ENCODE measurements around the gene ELP4. TPM values are rescaled to one million over a fixed set of nuclear protein-coding genes. Genes with fewer than 3 reads are reported as not detected.
"Not testable (repeated sequence)": the region's sequence is repeated elsewhere in the genome, so short reads cannot be mapped to it uniquely, and the experiment has no call there.

ELP4 gene
- total and polyA plus RNA-seq, 2 donors from 2014 or later = 20.3 to 26.2 TPM

DNA sequence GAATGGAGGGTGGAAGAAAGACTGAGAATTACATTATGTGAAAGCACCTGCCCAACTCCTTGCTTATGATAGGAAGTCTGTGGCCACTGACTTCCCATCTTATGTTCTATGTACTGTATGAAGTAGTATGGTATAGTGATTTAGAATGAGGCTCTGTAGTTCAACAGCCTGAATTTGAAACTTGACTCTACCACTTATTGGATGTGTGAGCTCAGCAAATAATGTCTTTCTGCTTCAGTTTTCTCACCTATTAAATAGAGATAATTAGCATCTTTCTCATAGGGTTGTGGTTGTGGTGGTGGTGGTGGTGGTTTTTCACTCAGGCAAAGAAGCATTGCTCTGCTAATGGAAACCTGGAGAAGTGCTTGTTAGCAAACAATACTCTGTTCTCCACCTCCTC lies 180.0 kb downstream of the ELP4 start:
- Histone ChIP-seq H3K27ac (ENCODE audit: low read depth in 2 of 2, low read length in 2 of 2) (no peak overlapping the region), H3K27me3 (ENCODE audit: control insufficient read depth, insufficient read depth, low read length) (no peaks in the 10 kb centered on the region), H3K4me3 (ENCODE audit: low read length in 3 of 3) (no peak overlapping the region), H3K4me1 (ENCODE audit: control insufficient read depth in 2 of 3, insufficient read depth in 2 of 3, low read depth in 1 of 3, low read length in 3 of 3) (no peaks in the 10 kb centered on the region), H3K36me3 (ENCODE audit: control insufficient read depth in 2 of 3, insufficient read depth in 3 of 3, low read length in 3 of 3) (no peaks in the 10 kb centered on the region), H3K9ac (ENCODE audit: low read length in 3 of 3) (no peak overlapping the region), H3K9me3 (ENCODE audit: control insufficient read depth in 2 of 3, insufficient read depth in 1 of 3, low read length in 3 of 3) (no peaks in the 10 kb centered on the region)
- intact Hi-C loops (cut with DNase I) = no loop called here
- DNase-seq = no peak
- FAIRE-seq = no peak
- TF ChIP-seq, protein P1, sequence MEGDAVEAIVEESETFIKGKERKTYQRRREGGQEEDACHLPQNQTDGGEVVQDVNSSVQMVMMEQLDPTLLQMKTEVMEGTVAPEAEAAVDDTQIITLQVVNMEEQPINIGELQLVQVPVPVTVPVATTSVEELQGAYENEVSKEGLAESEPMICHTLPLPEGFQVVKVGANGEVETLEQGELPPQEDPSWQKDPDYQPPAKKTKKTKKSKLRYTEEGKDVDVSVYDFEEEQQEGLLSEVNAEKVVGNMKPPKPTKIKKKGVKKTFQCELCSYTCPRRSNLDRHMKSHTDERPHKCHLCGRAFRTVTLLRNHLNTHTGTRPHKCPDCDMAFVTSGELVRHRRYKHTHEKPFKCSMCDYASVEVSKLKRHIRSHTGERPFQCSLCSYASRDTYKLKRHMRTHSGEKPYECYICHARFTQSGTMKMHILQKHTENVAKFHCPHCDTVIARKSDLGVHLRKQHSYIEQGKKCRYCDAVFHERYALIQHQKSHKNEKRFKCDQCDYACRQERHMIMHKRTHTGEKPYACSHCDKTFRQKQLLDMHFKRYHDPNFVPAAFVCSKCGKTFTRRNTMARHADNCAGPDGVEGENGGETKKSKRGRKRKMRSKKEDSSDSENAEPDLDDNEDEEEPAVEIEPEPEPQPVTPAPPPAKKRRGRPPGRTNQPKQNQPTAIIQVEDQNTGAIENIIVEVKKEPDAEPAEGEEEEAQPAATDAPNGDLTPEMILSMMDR (IDR thresholded peaks at IDR 0.05; ENCODE audit: borderline replicate concordance, extremely low read depth, insufficient read depth) = no peak

DNA sequence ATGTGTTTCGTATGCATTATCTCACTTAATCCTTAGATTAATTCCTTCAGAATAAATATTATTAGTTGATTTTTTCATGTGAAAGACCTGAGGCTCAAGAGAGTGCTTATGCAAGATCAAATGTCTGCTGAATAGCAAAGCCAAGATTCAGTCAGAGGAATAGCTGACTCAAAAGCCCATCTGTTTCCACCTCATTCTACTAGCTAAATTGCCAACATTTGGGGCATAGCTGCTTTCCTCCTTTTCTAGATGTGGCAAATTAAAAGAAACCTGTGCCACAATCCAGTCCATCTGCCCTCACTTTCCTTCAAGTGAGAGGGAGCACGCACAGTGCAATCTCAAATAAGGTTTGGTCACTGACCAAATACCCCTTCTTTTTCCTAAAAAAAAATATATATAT lies 180.5 kb downstream of the ELP4 start:
- no peak overlapping the region for H3K4me3 ChIP-seq (ENCODE audit: low read length in 3 of 3)
- TF ChIP-seq, protein P1 (IDR thresholded peaks at IDR 0.05; ENCODE audit: borderline replicate concordance, extremely low read depth, insufficient read depth) = no peak
- no peaks in the 10 kb centered on the region for H3K36me3 ChIP-seq (ENCODE audit: control insufficient read depth in 2 of 3, insufficient read depth in 3 of 3, low read length in 3 of 3)
- DNase-seq (no peak), FAIRE-seq (no peak)
- H3K9ac ChIP-seq (ENCODE audit: low read length in 3 of 3) = no peak overlapping the region
- no peak overlapping the region for H3K27ac ChIP-seq (ENCODE audit: low read depth in 2 of 2, low read length in 2 of 2)
- no peaks in the 10 kb centered on the region for H3K4me1 ChIP-seq (ENCODE audit: control insufficient read depth in 2 of 3, insufficient read depth in 2 of 3, low read depth in 1 of 3, low read length in 3 of 3)
- H3K27me3 ChIP-seq (ENCODE audit: control insufficient read depth, insufficient read depth, low read length) = no peaks in the 10 kb centered on the region
- no peaks in the 10 kb centered on the region for H3K9me3 ChIP-seq (ENCODE audit: control insufficient read depth in 2 of 3, insufficient read depth in 1 of 3, low read length in 3 of 3)
- intact Hi-C loops (cut with DNase I) = no loop called here

DNA sequence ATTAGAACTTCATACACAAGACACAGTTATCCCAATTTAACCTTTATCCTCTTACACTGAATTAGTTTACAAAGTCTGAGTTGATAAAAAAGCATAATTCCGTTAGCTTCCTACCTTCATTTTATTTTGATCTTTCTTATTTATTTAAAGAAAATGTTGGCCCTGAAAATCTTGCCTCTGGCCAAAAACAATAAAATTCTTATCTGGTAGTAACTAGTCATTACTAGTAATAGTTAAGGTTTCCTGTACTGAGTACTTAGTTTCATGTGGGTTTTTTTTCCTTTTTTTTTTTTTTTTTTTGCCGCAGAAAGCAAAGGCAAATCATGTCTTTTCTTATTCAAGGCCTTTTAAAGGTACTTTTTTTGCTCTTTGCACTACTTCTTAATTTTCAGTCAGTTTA lies 180.9 kb downstream of the ELP4 start:
- Histone ChIP-seq H3K4me1 (ENCODE audit: control insufficient read depth in 2 of 3, insufficient read depth in 2 of 3, low read depth in 1 of 3, low read length in 3 of 3) (no peaks in the 10 kb centered on the region), H3K9ac (ENCODE audit: low read length in 3 of 3) (no peak overlapping the region), H3K9me3 (ENCODE audit: control insufficient read depth in 2 of 3, insufficient read depth in 1 of 3, low read length in 3 of 3) (no peaks in the 10 kb centered on the region), H3K36me3 (ENCODE audit: control insufficient read depth in 2 of 3, insufficient read depth in 3 of 3, low read length in 3 of 3) (no peaks in the 10 kb centered on the region), H3K27ac (ENCODE audit: low read depth in 2 of 2, low read length in 2 of 2) (no peak overlapping the region), H3K27me3 (ENCODE audit: control insufficient read depth, insufficient read depth, low read length) (no peaks in the 10 kb centered on the region), H3K4me3 (ENCODE audit: low read length in 3 of 3) (no peak overlapping the region)
- FAIRE-seq = no peak
- TF ChIP-seq, protein P1 (IDR thresholded peaks at IDR 0.05; ENCODE audit: borderline replicate concordance, extremely low read depth, insufficient read depth) = no peak
- intact Hi-C loops (cut with DNase I) = no loop called here
- no peak for DNase-seq

DNA sequence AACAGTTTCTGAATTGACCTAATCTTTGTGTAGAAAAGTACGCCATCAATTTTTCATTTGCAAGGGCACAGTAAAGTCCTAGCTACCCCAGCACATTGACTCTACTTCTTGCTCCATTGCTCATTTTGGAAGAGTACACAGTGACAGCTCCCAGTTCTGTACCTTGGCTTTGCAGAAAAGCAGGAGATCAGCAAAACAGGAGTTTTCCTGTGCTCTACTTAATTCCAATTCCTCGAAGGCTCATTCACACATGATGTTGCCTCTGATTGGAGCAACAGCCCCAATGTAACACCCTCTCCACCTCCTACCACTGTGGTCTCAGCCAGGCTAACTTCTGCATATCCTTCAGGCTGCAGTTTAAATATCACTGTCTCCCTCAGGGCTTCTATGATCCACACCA lies 182.9 kb downstream of the ELP4 start:
- Histone ChIP-seq H3K4me3 (ENCODE audit: low read length in 3 of 3) (no peak overlapping the region), H3K27ac (ENCODE audit: low read depth in 2 of 2, low read length in 2 of 2) (no peak overlapping the region), H3K4me1 (ENCODE audit: control insufficient read depth in 2 of 3, insufficient read depth in 2 of 3, low read depth in 1 of 3, low read length in 3 of 3) (no peaks in the 10 kb centered on the region), H3K27me3 (ENCODE audit: control insufficient read depth, insufficient read depth, low read length) (no peaks in the 10 kb centered on the region), H3K9ac (ENCODE audit: low read length in 3 of 3) (no peak overlapping the region), H3K9me3 (ENCODE audit: control insufficient read depth in 2 of 3, insufficient read depth in 1 of 3, low read length in 3 of 3) (no peaks in the 10 kb centered on the region), H3K36me3 (ENCODE audit: control insufficient read depth in 2 of 3, insufficient read depth in 3 of 3, low read length in 3 of 3) (no peaks in the 10 kb centered on the region)
- intact Hi-C loops (cut with DNase I) = no loop called here
- TF ChIP-seq, protein P1 (IDR thresholded peaks at IDR 0.05; ENCODE audit: borderline replicate concordance, extremely low read depth, insufficient read depth) = no peak
- DNase-seq (no peak), FAIRE-seq (no peak)

DNA sequence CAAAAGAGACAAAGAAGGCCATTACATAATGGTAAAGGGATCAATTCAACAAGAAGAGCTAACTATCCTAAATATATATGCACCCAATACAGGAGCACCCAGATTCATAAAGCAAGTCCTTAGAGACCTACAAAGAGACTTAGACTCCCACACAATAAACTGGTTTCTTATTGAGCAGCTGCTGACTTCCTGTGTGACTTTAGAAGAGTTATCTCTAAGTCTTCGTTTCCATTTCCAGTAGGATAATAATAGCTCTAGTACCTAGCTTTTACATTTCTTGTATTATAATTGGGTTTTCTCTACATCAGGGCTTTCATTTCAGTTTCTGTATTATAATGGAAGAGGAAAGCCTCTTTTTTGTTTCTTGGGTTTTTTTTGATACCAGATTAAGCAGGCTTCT lies 187.5 kb downstream of the ELP4 start:
- intact Hi-C loops (cut with DNase I); H3K36me3 ChIP-seq (ENCODE audit: control insufficient read depth in 2 of 3, insufficient read depth in 3 of 3, low read length in 3 of 3); FAIRE-seq; H3K9ac ChIP-seq (ENCODE audit: low read length in 3 of 3); H3K9me3 ChIP-seq (ENCODE audit: control insufficient read depth in 2 of 3, insufficient read depth in 1 of 3, low read length in 3 of 3); H3K4me3 ChIP-seq (ENCODE audit: low read length in 3 of 3); H3K27me3 ChIP-seq (ENCODE audit: control insufficient read depth, insufficient read depth, low read length); H3K4me1 ChIP-seq (ENCODE audit: control insufficient read depth in 2 of 3, insufficient read depth in 2 of 3, low read depth in 1 of 3, low read length in 3 of 3); H3K27ac ChIP-seq (ENCODE audit: low read depth in 2 of 2, low read length in 2 of 2); DNase-seq: not testable (repeated sequence)

Measured in kidney (tissue), 14 donors.